PFSK-1 (cell line): Measurements from ENCODE around the gene GHRHR.

Source experiments
- POLR2AphosphoS5 ChIP-seq: IDR thresholded peaks from 2 replicates; pipeline ENCODE4 v1.6.1; 2012; ENCODE audit warnings: low read depth, mild to moderate bottlenecking, control low read depth, low read length, moderate library complexity
- SIN3A ChIP-seq: IDR thresholded peaks from 2 replicates; pipeline ENCODE4 v1.6.1; 2012; ENCODE audit warnings: mild to moderate bottlenecking, low read length, moderate library complexity, borderline replicate concordance; ENCODE audit not compliant: insufficient read depth
- TAF1 ChIP-seq: IDR thresholded peaks from 2 replicates; pipeline ENCODE4 v1.6.1; 2012; ENCODE audit warnings: low read length, control low read depth, borderline replicate concordance; ENCODE audit not compliant: insufficient read depth
- TF ChIP-seq, protein P1 (sequence below), 2 experiments: IDR thresholded peaks; 2 replicates each; pipeline versions ENCODE4 v1.6.1 to v1.8.0; 2011 to 2012; ENCODE audit warnings: low read depth in 2 of 2, low read length in 2 of 2, control low read depth in 1 of 2, inconsistent platforms in 1 of 2, mild to moderate bottlenecking in 1 of 2, moderate library complexity in 1 of 2; ENCODE audit not compliant: insufficient read depth in 1 of 2

DNA sequence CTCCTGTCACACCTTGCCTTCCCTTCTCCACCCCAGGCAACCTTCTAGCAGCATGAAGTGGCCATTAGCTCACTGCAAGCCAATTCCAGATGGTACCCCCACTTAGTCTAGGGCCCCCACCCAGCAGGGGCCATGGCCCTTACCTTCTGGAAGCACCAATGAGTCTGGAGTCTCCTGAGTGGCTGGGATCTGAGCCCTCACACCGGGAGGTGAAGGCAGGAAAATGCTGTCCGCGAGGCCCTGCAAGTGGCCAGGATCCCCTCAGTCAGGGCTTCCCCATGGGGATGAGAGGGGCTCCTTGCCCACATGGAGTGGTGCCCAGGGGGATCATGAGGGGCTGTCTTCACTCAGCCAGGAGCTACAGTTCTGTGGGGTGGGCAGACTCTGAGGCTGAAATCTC is 47.5 kb upstream of the GHRHR start:
- TF ChIP-seq POLR2AphosphoS5 = no peak
- no peak for TF ChIP-seq TAF1
- TF ChIP-seq, protein P1, sequence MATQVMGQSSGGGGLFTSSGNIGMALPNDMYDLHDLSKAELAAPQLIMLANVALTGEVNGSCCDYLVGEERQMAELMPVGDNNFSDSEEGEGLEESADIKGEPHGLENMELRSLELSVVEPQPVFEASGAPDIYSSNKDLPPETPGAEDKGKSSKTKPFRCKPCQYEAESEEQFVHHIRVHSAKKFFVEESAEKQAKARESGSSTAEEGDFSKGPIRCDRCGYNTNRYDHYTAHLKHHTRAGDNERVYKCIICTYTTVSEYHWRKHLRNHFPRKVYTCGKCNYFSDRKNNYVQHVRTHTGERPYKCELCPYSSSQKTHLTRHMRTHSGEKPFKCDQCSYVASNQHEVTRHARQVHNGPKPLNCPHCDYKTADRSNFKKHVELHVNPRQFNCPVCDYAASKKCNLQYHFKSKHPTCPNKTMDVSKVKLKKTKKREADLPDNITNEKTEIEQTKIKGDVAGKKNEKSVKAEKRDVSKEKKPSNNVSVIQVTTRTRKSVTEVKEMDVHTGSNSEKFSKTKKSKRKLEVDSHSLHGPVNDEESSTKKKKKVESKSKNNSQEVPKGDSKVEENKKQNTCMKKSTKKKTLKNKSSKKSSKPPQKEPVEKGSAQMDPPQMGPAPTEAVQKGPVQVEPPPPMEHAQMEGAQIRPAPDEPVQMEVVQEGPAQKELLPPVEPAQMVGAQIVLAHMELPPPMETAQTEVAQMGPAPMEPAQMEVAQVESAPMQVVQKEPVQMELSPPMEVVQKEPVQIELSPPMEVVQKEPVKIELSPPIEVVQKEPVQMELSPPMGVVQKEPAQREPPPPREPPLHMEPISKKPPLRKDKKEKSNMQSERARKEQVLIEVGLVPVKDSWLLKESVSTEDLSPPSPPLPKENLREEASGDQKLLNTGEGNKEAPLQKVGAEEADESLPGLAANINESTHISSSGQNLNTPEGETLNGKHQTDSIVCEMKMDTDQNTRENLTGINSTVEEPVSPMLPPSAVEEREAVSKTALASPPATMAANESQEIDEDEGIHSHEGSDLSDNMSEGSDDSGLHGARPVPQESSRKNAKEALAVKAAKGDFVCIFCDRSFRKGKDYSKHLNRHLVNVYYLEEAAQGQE (IDR thresholded peaks at IDR 0.05; ENCODE audit: insufficient read depth in 1 of 2, low read depth in 2 of 2, low read length in 2 of 2) = no peak
- no peak for TF ChIP-seq SIN3A
